H1 (cell line): Measurements from ENCODE around the gene MARK3. TPM values are rescaled to one million over a fixed set of nuclear protein-coding genes. Genes with fewer than 3 reads are reported as not detected.

Source experiments
- EGR1 ChIP-seq: IDR thresholded peaks from 2 replicates; pipeline ENCODE4 v1.6.1; 2011; ENCODE audit warnings: low read depth, low read length, borderline replicate concordance
- POLR2AphosphoS5 ChIP-seq: IDR thresholded peaks from 2 replicates; pipeline ENCODE4 v1.6.1; 2011; ENCODE audit warnings: low read depth, low read length
- TBP ChIP-seq: IDR thresholded peaks from 2 replicates; pipeline ENCODE4 v1.6.1; 2011; ENCODE audit warnings: low read depth, low read length, improper control_type of control experiment
- polyA plus RNA-seq, 7 experiments: library from polyadenylated mRNA; depleted of rRNA in 3 of 7; stranded (reverse) in 5 of 7; unstranded in 2 of 7; fragments of >200 nt in 5 of 7; fragments of 200-250 nt in 2 of 7; gene quantifications; 1 replicate in 5 of 7; 2 replicates in 1 of 7; 4 replicates in 1 of 7; pipeline versions ENCODE4 v1.2.1 to v1.2.3, GENCODE V29; 2011 to 2013; ENCODE audit warnings: missing spikeins in 2 of 7, mixed read lengths in 2 of 7
- total RNA-seq: library from RNA; stranded (reverse); fragmentation: NEBNext Ultra II Directional; extraction: Animal tissue kit (Norgen Biotek cat#: 25700); gene quantifications from 2 replicates; pipeline ENCODE4 v1.2.1, GENCODE V29; 2021

MARK3 gene
- total and polyA plus RNA-seq, 2 of the 8 experiments (the other 6 are each of a cell fraction or from before 2014, with no cell fraction given) = 39.4 to 76.9 TPM

DNA sequence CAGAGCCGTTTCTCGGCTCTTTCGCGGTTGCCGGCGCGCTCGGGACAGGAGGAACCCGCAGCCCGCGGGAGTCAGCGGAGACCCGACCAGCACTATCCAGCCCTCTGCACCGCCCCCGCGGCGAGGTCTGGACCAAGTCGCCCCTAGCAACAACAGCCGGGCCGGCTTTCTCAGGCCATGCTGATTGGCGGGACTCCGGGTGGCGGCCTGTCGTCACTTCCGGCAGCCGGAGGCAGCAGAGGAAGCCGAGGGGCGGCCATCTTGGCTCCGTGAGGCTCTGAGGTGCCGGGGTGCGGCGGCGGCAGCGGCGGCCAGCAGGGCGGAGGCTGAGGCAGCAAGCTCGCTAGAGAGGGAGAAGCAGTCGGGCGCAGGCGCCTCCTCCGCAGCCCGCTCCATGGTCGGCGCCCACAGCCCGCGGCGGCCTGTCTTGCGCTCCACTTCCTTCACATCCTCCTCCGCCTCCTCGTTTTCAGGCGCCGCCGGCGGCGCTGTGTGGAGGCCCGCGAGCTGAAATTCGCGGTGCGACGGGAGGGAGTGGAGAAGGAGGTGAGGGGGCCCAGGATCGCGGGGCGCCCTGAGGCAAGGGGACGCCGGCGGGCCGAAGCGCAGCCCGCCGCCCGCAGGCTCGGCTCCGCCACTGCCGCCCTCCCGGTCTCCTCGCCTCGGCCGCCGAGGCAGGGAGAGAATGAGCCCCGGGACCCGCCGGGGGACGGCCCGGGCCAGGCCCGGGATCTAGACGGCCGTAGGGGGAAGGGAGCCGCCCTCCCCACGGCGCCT, at the start of gene MARK3 (continued):
- TF ChIP-seq EGR1 (peak; percentile 97), TBP (peak; percentile 62; the same call in 1 of the 2 replicates), POLR2AphosphoS5 (peak; percentile 38; the same call in 1 of the 2 replicates)
